Measurements from ENCODE around the gene DCC. TPM values are rescaled to one million over a fixed set of nuclear protein-coding genes. Genes with fewer than 3 reads are reported as not detected.

Gene DCC
- total and polyA plus RNA-seq, 2 of the 8 experiments (the other 6 are each of a cell fraction or from before 2014, with no cell fraction given): 0.14 to 1.4 TPM

- TF ChIP-seq CBX8 (IDR thresholded peaks at IDR 0.05; ENCODE audit: borderline replicate concordance, low read depth, low read length): no peak
These were observed 678.8 kb downstream of the DCC start (continued) for GRCh38 chr18:53018791-53019190.

Measured in H1 (cell line).